ELR (cell line): ENCODE measurements around the gene PZP.
A peak's percentile ranks its signal among the peaks of the same experiment; 100 is the strongest.

Experiments
- DNase-seq: peaks from one replicate; pipeline ENCODE4 v3.0.0-alpha.2; 2015; ENCODE audit warnings: low read depth

Gene PZP

GRCh38 chr12:9123781-9124382, 84.3 kb downstream of the PZP start:
- DNase-seq: no peak

DNA sequence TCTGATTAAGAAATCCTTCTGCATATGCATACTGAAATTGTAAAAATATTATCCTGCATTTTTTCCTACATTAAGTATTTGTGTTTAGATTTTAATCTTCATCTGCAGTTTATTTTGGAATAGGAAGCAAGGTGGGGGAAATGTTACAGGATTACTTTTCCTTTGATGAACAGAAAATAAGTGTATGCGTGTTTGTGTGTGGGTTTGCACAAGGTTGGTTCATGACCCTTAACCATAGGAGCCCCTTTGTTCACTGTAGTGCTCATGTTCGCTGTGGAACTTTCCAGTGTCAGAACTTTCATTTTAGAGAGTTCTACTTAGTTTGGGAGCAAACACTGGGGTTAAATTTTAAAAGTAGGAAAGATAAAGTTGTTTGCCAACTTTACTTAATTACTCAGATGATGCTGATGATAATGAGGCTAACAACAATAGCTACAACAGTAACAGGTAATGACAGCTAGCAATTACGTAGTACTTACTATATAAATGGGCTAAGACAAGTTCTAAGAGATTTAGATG, 86.0 kb downstream of the PZP start:
- no peak for DNase-seq

DNA sequence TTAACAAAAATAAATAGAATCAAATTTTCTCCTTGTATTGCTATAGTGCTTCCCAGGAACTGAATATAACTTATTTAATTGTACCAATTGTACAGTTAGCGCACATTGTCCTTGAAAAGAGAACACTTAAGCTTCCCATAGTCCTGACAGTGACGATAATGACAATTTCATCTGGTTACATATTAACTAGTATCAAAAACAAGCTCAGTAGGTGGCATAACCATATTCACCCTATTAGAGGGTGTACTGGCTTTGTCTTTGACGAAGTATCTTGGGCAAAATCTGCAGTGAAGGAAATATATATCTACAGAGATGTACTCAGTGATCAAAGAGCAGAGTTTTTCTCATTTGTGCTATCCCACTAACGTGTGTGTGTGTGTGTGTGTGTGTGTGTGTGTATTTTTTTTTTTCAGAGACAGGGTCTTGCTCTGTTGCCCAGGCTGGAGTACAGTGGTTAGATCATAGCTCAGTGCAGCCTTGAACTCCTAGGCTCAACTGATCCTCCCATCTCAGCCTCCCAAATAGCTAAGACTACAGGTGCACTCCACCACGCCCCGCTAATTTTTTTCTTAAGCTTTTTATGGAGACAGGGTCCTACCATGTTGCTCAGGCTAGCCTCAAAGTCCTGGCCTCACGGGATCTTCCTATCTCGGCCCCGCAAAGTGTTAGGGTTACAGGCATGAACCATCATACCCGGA, 87.6 kb downstream of the PZP start:
- DNase-seq: no peak

DNA sequence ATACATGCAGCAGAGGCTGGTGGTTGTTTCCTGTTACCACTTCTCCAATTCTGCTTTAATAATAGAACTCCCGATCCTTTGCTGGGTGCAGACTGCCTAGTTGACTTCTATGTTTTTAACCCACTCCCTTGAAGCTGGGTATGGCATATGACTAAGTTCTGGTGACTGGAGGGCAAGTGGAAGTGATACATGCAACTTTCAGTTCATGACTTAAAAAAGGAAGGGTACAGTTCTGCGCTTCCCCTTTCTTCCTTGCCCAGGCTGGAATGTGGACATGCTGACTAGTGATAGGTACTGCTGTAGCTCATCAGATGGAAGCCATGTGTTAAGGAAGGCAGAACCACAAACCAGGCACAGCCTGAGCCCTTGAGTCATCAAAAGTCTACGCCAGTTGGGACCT, 90.0 kb downstream of the PZP start:
- peak; percentile 8 for DNase-seq

DNA sequence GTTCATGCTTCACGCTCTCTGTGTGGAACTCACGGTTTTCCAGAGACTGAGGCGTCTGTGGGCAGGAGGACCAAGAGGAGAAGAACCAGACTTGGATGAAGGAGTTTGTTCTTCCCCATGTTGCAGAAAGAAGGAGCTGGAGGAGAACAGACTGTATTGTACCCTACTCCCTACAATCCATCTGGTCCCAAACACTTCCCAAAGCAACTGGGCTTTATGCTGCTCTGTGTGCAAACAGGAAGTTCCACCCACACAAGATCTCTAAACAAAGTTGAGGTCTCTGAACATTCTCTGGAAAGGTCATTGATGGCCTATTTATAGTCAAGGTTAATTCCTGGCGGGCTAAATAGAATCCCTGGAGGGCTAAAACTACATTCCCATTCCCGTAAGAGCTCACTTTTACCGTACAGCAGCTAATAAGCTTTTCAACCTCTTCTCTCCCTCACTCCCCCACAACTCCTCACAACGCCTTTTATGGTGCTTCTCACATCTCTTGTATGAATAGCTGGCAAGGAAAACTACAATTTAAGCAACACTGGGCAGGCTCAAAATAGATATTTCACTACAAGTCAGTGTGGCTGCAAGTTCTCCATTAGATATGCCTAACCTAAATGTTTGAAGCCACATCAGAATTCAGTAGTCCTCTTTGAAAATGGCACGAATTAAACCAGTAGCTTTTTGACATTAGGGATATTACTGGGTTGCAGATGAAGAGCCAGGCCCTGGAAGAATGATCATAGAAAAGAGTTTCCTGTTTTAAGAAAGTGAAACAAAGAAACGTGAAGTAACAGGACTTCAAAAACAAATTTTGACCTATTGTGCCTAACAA, 92.2 kb downstream of the PZP start, which contains the start of gene A2M:
A2M (minus strand) TSS at position 189 of the 829 bp plus-strand sequence; CDS start at position 119, 70 bp downstream.
- no peak for DNase-seq

DNA sequence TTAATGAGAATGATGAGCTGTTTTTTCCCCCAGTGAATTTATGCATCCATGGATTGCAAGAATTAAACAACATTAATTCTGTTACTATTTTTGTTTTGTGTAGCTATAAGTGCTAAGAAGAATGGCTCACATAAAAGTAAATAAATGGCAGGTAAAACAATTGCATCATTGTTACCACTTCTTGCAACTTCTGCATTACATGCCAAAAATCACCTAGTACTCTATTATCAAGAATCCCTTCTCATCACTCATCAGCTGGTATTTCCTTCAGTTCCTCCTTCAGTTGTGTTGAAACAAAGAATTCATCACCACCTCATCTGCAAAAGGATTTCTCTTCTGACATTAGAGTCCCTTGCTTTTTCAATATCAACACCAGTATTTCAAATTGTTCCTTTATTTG, 93.2 kb downstream of the PZP start:
- DNase-seq: no peak

GRCh38 chr12:9113987-9114309, 94.2 kb downstream of the PZP start:
- no peak for DNase-seq

- DNase-seq: no peak
Measured at GRCh38 chr12:9113296-9113986, 94.8 kb downstream of the PZP start.

DNA sequence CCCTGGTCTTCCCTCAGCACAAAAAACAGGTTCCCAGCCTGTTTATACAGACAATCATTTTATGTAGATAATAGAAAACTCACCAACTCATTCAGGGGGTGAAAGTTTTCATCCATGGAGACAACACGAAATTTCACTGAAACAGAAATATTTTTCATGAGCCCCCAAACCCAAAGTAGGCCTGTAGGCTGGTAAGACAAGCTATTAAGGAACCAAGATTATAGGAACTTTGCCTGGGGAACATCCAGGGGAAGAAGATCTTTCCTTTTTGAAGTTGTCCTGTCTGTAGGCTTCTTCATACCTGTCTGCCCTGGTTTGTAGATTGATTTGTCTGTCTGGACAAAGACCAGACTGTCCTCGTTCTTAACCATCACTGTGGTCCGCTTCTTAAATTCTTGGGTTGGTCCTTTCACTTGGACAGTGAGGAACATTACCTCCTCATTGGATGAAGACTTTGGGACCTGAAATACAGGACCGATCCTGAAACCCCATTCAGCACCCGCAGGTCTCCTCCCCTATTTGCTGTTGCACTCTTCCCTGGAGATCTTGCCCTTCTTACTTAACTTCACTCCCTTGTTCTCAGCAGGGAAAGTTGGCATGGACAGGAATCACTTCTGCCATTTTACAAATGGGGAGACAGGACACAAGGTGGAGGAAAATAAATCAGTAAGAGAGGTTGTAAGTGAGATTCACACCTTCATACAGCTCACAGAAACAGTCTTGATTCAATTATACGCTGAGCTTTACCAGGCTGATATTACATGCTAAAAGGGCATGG, 95.9 kb downstream of the PZP start:
- no peak for DNase-seq

DNA sequence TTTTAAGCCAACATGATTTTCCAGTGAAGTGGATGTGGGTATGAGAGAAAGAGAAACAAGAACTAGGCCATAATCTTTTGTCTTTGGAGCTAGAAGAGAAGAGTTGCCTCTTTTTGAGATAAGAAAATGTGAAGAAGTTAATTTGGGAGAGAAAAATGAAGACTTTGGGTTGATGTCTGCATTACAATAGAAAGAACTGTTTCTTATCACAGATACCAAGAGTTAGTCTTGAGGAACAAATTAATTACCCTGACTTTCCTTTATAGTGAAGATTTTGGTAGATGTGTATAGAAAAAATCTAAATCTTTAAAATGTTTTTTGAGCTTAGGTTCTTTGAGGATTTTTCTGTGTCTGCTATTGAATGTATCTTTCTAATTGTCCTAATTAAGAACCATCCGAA, 96.7 kb downstream of the PZP start:
- no peak for DNase-seq

DNA sequence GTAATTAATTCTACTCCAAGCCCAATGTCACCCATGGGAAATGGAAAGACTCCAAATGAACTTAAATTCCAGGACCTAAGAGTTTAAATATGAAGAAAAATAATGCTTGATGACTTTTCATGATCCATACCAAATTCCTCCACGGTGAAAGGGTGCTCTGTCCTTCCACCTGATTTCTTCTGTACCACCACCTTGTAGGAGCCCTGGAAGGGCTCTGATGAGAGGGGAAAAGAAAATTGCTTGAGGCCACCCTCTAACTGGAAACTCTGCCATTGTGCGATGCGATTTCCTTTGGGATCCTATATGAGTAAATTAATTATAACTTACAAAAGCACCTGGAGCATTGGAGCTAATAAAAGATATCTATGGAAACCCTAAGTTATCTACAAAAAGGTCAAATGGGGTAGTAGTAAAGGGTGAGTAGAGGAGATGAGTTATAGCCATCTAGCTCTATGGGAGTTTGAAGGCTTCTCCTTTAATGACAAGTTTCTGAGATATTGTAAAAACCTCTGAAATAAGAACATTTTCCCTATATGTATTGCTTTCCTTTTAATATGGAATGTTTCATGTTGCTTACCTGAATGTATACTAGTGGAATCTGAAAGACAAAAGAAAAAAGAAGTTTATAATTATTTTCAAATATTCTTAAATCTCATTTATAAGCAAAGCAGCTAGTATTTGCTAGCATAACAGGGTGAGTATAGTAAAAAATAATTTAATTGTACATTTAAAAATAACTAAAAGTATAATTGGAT, 98.3 kb downstream of the PZP start:
- DNase-seq: no peak

DNA sequence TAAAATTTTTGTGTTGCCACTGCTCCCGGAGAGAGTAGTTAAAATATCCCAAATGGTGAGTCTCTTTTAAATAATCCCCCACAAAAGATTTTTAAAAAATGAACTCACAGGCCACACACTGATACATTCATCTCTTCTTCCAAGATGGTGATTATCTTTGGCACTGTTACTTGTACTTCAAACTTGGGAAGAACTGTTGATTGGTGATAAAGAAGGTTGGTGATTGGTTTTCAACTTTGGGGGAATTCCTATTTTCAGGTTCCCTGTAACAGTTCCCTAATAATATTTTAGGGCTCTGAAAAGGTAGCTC, 99.0 kb downstream of the PZP start:
- DNase-seq: no peak

DNA sequence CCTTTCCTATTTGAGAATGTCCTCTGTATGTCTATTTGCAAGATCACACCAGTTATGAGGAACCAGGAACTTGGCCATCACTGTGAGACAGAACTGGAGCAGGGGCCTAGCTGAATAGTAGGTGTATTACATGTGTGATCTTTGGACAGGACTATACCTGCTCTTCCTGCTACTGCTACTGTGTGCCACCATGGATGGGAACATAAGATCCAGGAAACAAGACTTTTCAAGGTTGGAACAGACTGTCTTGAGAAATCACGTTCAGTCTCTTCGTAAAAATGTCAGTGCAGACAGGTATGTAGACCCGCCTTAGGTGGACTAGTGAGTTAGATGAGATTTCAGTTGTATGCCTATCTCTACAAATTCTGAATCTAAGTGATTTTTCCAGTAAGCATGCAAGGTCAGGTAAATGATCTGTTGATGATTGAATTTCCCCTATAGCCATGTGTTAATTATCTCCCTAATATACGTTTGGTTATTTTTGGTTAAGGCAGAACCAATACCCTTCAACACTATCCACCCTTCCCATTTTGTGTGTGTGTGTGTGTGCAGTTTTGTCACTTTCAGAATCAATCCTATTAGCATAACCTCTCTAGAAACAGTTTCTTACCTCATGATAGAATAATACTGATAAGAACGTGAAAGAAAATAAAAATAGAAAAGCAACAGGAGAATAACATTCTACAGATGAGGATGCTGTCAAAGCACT, 99.5 kb downstream of the PZP start:
- no peak for DNase-seq

- DNase-seq: no peak
Measured at GRCh38 chr12:9107542-9107873, 100.7 kb downstream of the PZP start.

- DNase-seq: no peak
Measured at GRCh38 chr12:9106610-9107541, 101.3 kb downstream of the PZP start.

DNA sequence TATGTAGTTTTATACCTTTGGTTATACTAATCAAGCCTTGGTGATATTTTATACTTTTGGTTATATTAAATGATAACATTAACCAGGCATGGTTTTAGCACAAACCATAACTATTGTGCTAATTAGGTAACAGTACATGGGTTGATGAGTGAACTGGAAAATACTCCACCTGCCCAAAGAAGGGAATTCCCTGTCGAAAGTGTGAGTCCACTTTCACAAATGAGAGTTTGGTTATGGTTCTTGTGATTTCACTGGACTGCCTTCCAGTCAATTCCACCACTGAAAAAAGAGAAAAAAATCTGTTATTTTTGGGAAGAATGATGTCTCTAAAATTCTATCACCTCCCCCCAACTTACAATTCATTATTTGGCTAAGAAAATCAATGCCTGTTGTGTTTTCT, 102.1 kb downstream of the PZP start:
- no peak for DNase-seq

- no peak for DNase-seq
Measured at GRCh38 chr12:9104767-9105423, 103.3 kb downstream of the PZP start.

GRCh38 chr12:9104087-9104486, 104.1 kb downstream of the PZP start:
- DNase-seq: no peak
